Measurements from ENCODE around the gene C1QL4.
A peak's percentile ranks its signal among the peaks of the same experiment; 100 is the strongest.

Gene C1QL4

GRCh38 chr12:49331380-49332222 is 5.4 kb downstream of the C1QL4 start:
- TF ChIP-seq CTCF (IDR thresholded peaks at IDR 0.05; ENCODE audit: low read depth, low read length) (peak; percentile 75), MYC (IDR thresholded peaks at IDR 0.05; ENCODE audit: low read depth, low read length) (peak; percentile 59; the same call in 1 of the 2 replicates), MAX (IDR thresholded peaks at IDR 0.05; ENCODE audit: low read depth, low read length) (peak; percentile 71), POLR2A (IDR thresholded peaks at IDR 0.05; ENCODE audit: extremely low read depth, insufficient read length) (no peak)
- DNase-seq (ENCODE audit: low read depth), result peak; percentile 70
- H3K4me3 ChIP-seq (ENCODE audit: low read depth, low read length), result no peak overlapping the region

GRCh38 chr12:49330631-49331379 is 6.2 kb downstream of the C1QL4 start:
- no peak for TF ChIP-seq CTCF (IDR thresholded peaks at IDR 0.05; ENCODE audit: low read depth, low read length)
- TF ChIP-seq POLR2A (IDR thresholded peaks at IDR 0.05; ENCODE audit: extremely low read depth, insufficient read length), result no peak
- TF ChIP-seq MYC (IDR thresholded peaks at IDR 0.05; ENCODE audit: low read depth, low read length), result no peak
- no peak for TF ChIP-seq MAX (IDR thresholded peaks at IDR 0.05; ENCODE audit: low read depth, low read length)
- no peak for DNase-seq (ENCODE audit: low read depth)
- H3K4me3 ChIP-seq (ENCODE audit: low read depth, low read length), result no peak overlapping the region

GRCh38 chr12:49330032-49330619 is 6.9 kb downstream of the C1QL4 start:
- TF ChIP-seq POLR2A (IDR thresholded peaks at IDR 0.05; ENCODE audit: extremely low read depth, insufficient read length), result no peak
- TF ChIP-seq MYC (IDR thresholded peaks at IDR 0.05; ENCODE audit: low read depth, low read length), result no peak
- TF ChIP-seq CTCF (IDR thresholded peaks at IDR 0.05; ENCODE audit: low read depth, low read length), result no peak
- TF ChIP-seq MAX (IDR thresholded peaks at IDR 0.05; ENCODE audit: low read depth, low read length), result no peak

GRCh38 chr12:49328816-49329215 is 8.2 kb downstream of the C1QL4 start:
- H3K4me3 ChIP-seq (ENCODE audit: low read depth, low read length), result no peak overlapping the region
- no peak for DNase-seq (ENCODE audit: low read depth)
- TF ChIP-seq MAX (IDR thresholded peaks at IDR 0.05; ENCODE audit: low read depth, low read length) (no peak), MYC (IDR thresholded peaks at IDR 0.05; ENCODE audit: low read depth, low read length) (no peak), CTCF (IDR thresholded peaks at IDR 0.05; ENCODE audit: low read depth, low read length) (no peak), POLR2A (IDR thresholded peaks at IDR 0.05; ENCODE audit: extremely low read depth, insufficient read length) (no peak)

More at GRCh38 chr12:49330032-49330619, 6.9 kb downstream of the C1QL4 start:
- no peak for DNase-seq (ENCODE audit: low read depth)
- no peak overlapping the region for H3K4me3 ChIP-seq (ENCODE audit: low read depth, low read length)

GRCh38 chr12:49327887-49328286 is 9.1 kb downstream of the C1QL4 start:
- no peak overlapping the region for H3K4me3 ChIP-seq (ENCODE audit: low read depth, low read length)
- no peak for DNase-seq (ENCODE audit: low read depth)
- TF ChIP-seq CTCF (IDR thresholded peaks at IDR 0.05; ENCODE audit: low read depth, low read length) (no peak), POLR2A (IDR thresholded peaks at IDR 0.05; ENCODE audit: extremely low read depth, insufficient read length) (no peak), MYC (IDR thresholded peaks at IDR 0.05; ENCODE audit: low read depth, low read length) (no peak), MAX (IDR thresholded peaks at IDR 0.05; ENCODE audit: low read depth, low read length) (no peak)

Measured in NB4 (cell line).